NCI-H82 treated with DMSO at 0.1 percent for 48 hours (cell line): ENCODE results near the gene ARHGAP26.
A peak's percentile ranks its signal among the peaks of the same experiment; 100 is the strongest.

Experiments used
- DNase-seq: peaks from one replicate; lab custom pipeline; 2025; ENCODE audit not compliant: unreplicated experiment; lab: John Stamatoyannopoulos, UW

ARHGAP26 gene

GRCh38 chr5:142847898-142848790 is 78.0 kb downstream of the ARHGAP26 start:
- no peak for DNase-seq

GRCh38 chr5:142849466-142849865 is 79.3 kb downstream of the ARHGAP26 start:
- no peak for DNase-seq

- no peak for DNase-seq
Measured at GRCh38 chr5:142849880-142850279, 79.7 kb downstream of the ARHGAP26 start.

- DNase-seq = no peak
Measured at GRCh38 chr5:142851731-142852130, 81.6 kb downstream of the ARHGAP26 start.

- DNase-seq = no peak
Measured at GRCh38 chr5:142852416-142853198, 82.4 kb downstream of the ARHGAP26 start.

- DNase-seq = no peak
Measured at GRCh38 chr5:142853682-142854081, 83.5 kb downstream of the ARHGAP26 start.

- DNase-seq = no peak
Measured at GRCh38 chr5:142856269-142856782, 86.1 kb downstream of the ARHGAP26 start.

GRCh38 chr5:142857405-142857804 is 87.2 kb downstream of the ARHGAP26 start:
- DNase-seq = no peak

- DNase-seq = no peak
Measured at GRCh38 chr5:142859037-142859436, 88.9 kb downstream of the ARHGAP26 start.

GRCh38 chr5:142860270-142860669 is 90.1 kb downstream of the ARHGAP26 start:
- DNase-seq = no peak

- no peak for DNase-seq
Measured at GRCh38 chr5:142861011-142861410, 90.8 kb downstream of the ARHGAP26 start.

- no peak for DNase-seq
Measured at GRCh38 chr5:142862594-142862993, 92.4 kb downstream of the ARHGAP26 start.

GRCh38 chr5:142863856-142864255 is 93.7 kb downstream of the ARHGAP26 start:
- DNase-seq = no peak

GRCh38 chr5:142864290-142865260 is 94.4 kb downstream of the ARHGAP26 start:
- DNase-seq = no peak

- DNase-seq = no peak
Measured at GRCh38 chr5:142865631-142866030, 95.5 kb downstream of the ARHGAP26 start.

- peak; percentile 22 for DNase-seq
Measured at GRCh38 chr5:142866563-142867275, 96.5 kb downstream of the ARHGAP26 start.

GRCh38 chr5:142869886-142870285 is 99.7 kb downstream of the ARHGAP26 start:
- DNase-seq = no peak

- DNase-seq = no peak
Measured at GRCh38 chr5:142870532-142871362, 100.6 kb downstream of the ARHGAP26 start.
